Cardiac muscle cell (in vitro differentiated cells and primary cell): Measurements from ENCODE around the gene CCL22. TPM values are rescaled to one million over a fixed set of nuclear protein-coding genes. Genes with fewer than 3 reads are reported as not detected.
A peak's percentile ranks its signal among the peaks of the same experiment; 100 is the strongest.

Experiments used
- DNase-seq, 2 donors: peaks; one replicate each; pipeline versions ENCODE4 v3.0.0 to v3.0.0-alpha.2; 2010 to 2017; ENCODE audit warnings: low read depth in 1 of 2, low spot score in 1 of 2
- H3K27ac ChIP-seq: fragments of 200-600 bp; sonication (generic); 2 replicates; pipeline ENCODE4 v1.5.1; 2016
- H3K27me3 ChIP-seq: fragments of 200-600 bp; sonication (generic); 2 replicates; pipeline ENCODE4 v1.6.0; 2016; ENCODE audit warnings: control low read depth
- H3K36me3 ChIP-seq: fragments of 200-600 bp; sonication (generic); 2 replicates; pipeline ENCODE4 v1.5.1; 2016; ENCODE audit warnings: control low read depth
- H3K4me1 ChIP-seq: fragments of 200-600 bp; sonication (generic); 2 replicates; pipeline ENCODE4 v1.8.1; 2017; ENCODE audit warnings: low read depth, mild to moderate bottlenecking, mixed run types
- H3K4me3 ChIP-seq: fragments of 200-600 bp; sonication (generic); 2 replicates; pipeline ENCODE4 v1.5.1; 2016; ENCODE audit warnings: mild to moderate bottlenecking
- H3K9me3 ChIP-seq: fragments of 200-600 bp; sonication (generic); 2 replicates; pipeline ENCODE4 v1.5.1; 2017; ENCODE audit warnings: low read depth, mild to moderate bottlenecking, control low read depth
- CTCF ChIP-seq: IDR thresholded peaks from 2 replicates; pipeline ENCODE4 v1.5.1; 2012; ENCODE audit warnings: low read depth, mild to moderate bottlenecking, low read length
- polyA plus RNA-seq: library from polyadenylated mRNA; unstranded; fragments of >200 nt; fragmentation: Nextera tagmentation; extraction: Ambion mirVana; gene quantifications from 2 replicates; pipeline ENCODE4 v1.2.1, GENCODE V29; 2016
- total RNA-seq: library from RNA; depleted of rRNA; stranded (reverse); fragments of >200 nt; gene quantifications from 2 replicates; pipeline ENCODE4 v1.2.3, GENCODE V29; 2016

The CCL22 gene
- total and polyA plus RNA-seq, 2 experiments from 2014 or later = 0.09 to 0.56 TPM

DNA sequence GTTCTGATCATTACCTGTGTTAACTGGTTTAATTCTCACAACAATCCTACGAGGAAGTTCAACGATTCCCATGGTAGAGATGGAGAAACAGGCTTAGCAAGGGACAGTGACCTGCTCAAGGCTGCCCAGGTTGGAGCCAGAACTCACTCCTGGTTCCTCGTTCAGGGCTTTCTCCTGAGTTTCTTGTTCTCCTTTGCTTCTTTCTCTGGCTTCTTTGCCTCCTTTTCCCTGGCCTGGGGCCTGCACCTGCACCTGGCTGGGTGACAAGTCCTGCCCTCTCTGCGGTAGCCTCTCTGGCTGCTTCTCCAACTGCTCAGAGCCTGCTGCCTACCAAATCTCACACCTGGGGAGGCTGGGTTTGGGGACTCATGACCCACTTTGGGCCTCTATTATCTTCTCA, 2.8 kb downstream of the CCL22 start:
- no peaks in the 10 kb centered on the region for H3K4me1 ChIP-seq
- no peak for TF ChIP-seq CTCF

DNA sequence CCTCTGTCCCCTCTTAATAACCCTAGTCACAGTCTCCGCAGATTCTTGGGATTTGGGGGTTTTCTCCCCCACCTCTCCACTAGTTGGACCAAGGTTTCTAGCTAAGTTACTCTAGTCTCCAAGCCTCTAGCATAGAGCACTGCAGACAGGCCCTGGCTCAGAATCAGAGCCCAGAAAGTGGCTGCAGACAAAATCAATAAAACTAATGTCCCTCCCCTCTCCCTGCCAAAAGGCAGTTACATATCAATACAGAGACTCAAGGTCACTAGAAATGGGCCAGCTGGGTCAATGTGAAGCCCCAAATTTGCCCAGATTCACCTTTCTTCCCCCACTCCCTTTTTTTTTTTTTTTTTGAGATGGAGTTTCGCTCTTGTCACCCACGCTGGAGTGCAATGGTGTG, 5.6 kb downstream of the CCL22 start:
- Histone ChIP-seq H3K4me1 (no peaks in the 10 kb centered on the region), H3K27me3 (no peaks in the 10 kb centered on the region), H3K36me3 (no peaks in the 10 kb centered on the region), H3K4me3 (no peak overlapping the region), H3K9me3 (no peaks in the 10 kb centered on the region), H3K27ac (no peak overlapping the region)
- DNase-seq = no peak
- TF ChIP-seq CTCF = no peak

More for the DNA sequence above, 2.8 kb downstream of the CCL22 start:
- Histone ChIP-seq H3K4me3 (no peak overlapping the region), H3K27ac (no peak overlapping the region), H3K36me3 (no peaks in the 10 kb centered on the region), H3K9me3 (no peaks in the 10 kb centered on the region), H3K27me3 (no peaks in the 10 kb centered on the region)
- no peak for DNase-seq

- no peaks in the 10 kb centered on the region for H3K27me3 ChIP-seq
These were observed 8.0 kb downstream of the CCL22 start for GRCh38 chr16:57366544-57367040.

DNA sequence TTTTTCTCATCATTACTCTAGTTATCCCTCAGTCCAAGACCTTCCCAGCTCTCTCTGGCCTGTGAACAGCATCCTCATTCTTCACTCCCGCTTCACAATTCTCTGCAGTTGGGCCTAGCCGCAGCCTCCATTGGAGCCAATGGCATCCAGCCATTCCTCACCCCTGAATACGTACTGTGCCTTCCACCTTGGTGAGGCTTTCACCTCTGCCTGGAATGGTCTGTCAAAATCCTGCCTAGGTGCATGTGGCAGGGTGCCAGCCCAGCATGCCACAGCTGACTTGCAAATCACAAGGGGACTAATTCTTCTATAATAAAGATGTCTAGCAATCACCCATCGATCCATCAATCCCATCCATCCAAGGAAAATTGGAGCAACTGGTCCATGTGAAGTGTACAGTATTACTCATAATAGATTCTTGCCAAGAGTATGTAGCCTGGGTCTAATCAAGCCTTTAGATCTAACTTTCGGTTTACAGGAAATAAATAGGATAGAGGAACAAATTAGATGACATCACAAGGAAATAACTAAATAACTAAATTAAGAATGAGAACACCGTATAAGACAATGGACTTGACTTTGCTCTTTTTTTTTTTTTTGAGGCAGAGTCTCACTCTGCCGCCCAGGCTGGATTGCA, 8.7 kb downstream of the CCL22 start:
- Histone ChIP-seq H3K9me3 (no peaks in the 10 kb centered on the region), H3K27ac (no peak overlapping the region), H3K4me1 (peaks cover 3% of the 10 kb centered on the region), H3K27me3 (no peaks in the 10 kb centered on the region), H3K4me3 (no peak overlapping the region), H3K36me3 (no peaks in the 10 kb centered on the region)
- peak in 1 of 2 donors; percentile 19 for DNase-seq
- no peak for TF ChIP-seq CTCF

More at GRCh38 chr16:57366544-57367040, 8.0 kb downstream of the CCL22 start:
- TF ChIP-seq CTCF = no peak
- DNase-seq = peak in 1 of 2 donors; percentile 63
- H3K36me3 ChIP-seq = no peaks in the 10 kb centered on the region
- H3K4me1 ChIP-seq = no peaks in the 10 kb centered on the region
- H3K9me3 ChIP-seq = no peaks in the 10 kb centered on the region
- H3K27ac ChIP-seq = no peak overlapping the region
- H3K4me3 ChIP-seq = no peak overlapping the region

- DNase-seq = no peak
- TF ChIP-seq CTCF = no peak
- Histone ChIP-seq H3K36me3 (no peaks in the 10 kb centered on the region), H3K27me3 (no peaks in the 10 kb centered on the region), H3K4me3 (no peak overlapping the region), H3K4me1 (peaks cover 17% of the 10 kb centered on the region), H3K9me3 (no peaks in the 10 kb centered on the region), H3K27ac (no peak overlapping the region)
These were observed 13.2 kb downstream of the CCL22 start for GRCh38 chr16:57371494-57372371.
